A549 treated with RU486 at 1 μM for 4 hours (cell line): ENCODE data around the gene EOLA2. TPM values are rescaled to one million over a fixed set of nuclear protein-coding genes. Genes with fewer than 3 reads are reported as not detected.

Source experiments
- total RNA-seq: library from RNA; stranded (reverse); fragments of 200-300 nt; extraction: Qiagen RNA extraction; gene quantifications from 5 replicates; pipeline ENCODE4 v1.2.3, GENCODE V29; 2022; ENCODE audit warnings: low read depth

Gene EOLA2
- 56.4 to 64.9 TPM (median 59.2 TPM) in 5 replicates for total RNA-seq

DNA sequence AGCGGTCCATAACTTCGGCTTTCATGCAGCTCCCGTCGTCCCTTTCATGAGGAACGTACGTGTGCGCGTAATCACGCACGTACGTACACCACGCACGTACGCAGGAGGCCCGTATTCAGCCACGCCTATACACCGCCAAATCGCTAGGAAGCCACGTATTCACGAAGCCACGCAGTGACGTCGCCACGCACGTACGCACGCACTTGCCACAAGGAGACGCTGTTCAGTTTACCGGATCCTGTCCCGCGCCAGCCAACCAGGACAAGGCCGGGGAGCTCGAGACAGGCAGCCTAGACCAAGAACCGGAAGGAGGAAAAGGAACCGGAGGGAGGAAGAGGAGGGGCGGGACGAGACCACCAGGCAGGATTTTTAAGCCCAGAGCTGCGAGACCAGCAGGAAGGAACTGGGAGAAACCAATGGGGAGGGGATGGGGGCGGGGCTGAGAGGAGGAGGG is at the start of gene EOLA2:
EOLA2 (minus strand) TSS at position 65 of the 454 bp plus-strand sequence. CDS start 4,617 bp downstream, outside the sequence.

DNA sequence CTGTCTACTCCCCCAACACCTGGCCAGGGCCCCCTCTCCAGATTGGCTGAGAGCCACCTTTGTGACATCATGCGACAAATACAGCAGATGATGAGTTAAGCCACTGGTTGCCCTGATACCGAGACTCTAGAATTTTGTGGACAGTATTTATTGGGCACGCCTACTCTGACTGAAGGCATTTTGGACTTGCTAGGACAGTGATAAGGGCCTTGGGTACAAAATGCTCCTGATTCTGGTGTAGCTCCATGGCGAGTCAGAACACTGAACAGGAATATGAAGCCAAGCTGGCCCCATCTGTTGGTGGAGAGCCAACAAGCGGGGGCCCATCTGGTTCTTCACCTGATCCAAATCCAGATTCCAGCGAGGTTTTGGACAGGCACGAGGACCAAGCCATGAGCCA is 8.9 kb downstream of the EOLA2 start, which contains the start of gene HSFX4:
HSFX4 (plus strand) TSS at position 174 of the 400 bp plus-strand sequence; CDS start at position 246, 72 bp downstream.

Other genes starting within 250 kb of the EOLA2 start
- gene MAGEA11, start 226.4 kb downstream of the EOLA2 start, total RNA-seq = not detected in 5 replicates
- gene HSFX1, start 164.4 kb downstream of the EOLA2 start, total RNA-seq = 0.14 to 0.40 TPM (median 0.34 TPM) in 5 replicates
- gene MAGEA9, start 156.6 kb downstream of the EOLA2 start, total RNA-seq = not detected in 5 replicates
- not detected in 5 replicates for gene MAGEA8, start 57.3 kb downstream of the EOLA2 start, total RNA-seq
- not detected in 5 replicates for gene HSFX4, start 8.9 kb downstream of the EOLA2 start, total RNA-seq